IMR-90 (cell line): ENCODE results near the gene WASHC3.

Source experiments
- MAZ ChIP-seq: IDR thresholded peaks from 2 replicates; pipeline ENCODE4 v1.6.1; 2012; ENCODE audit warnings: low read depth, mild to moderate bottlenecking, low read length, improper control_type of control experiment, moderate library complexity, borderline replicate concordance
- POLR2A ChIP-seq: IDR thresholded peaks from 2 replicates; pipeline ENCODE4 v1.6.1; 2012; ENCODE audit warnings: mild to moderate bottlenecking, low read depth, low read length
- RFX5 ChIP-seq: IDR thresholded peaks from 2 replicates; pipeline ENCODE4 v1.8.0; 2012; ENCODE audit warnings: low read depth, mild to moderate bottlenecking, low read length, moderate library complexity
- TF ChIP-seq, protein P1 (sequence below): conservative IDR thresholded peaks from 2 replicates; pipeline ENCODE4 v1.5.1; 2012; ENCODE audit warnings: mild to moderate bottlenecking, low read depth, low read length, improper control_type of control experiment

DNA sequence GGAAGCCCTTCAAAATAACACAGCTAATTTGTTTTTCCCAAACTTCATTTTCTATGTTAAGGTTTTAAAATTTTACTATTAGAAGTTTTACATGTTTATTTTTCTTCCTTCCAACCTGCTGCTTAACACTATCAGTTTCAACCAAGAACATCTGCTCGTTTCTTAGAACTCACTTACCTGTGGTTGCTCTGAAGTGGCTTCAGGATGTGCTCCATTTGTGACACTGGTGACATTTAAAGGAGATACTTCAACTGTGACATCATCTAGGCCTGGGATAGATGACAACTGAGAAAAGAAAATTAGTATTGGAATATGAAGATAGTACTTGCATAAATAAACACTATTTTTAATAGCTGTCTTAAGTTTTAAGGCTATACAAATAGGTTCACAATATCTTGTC is 17.9 kb downstream of the WASHC3 start:
- TF ChIP-seq, protein P1, sequence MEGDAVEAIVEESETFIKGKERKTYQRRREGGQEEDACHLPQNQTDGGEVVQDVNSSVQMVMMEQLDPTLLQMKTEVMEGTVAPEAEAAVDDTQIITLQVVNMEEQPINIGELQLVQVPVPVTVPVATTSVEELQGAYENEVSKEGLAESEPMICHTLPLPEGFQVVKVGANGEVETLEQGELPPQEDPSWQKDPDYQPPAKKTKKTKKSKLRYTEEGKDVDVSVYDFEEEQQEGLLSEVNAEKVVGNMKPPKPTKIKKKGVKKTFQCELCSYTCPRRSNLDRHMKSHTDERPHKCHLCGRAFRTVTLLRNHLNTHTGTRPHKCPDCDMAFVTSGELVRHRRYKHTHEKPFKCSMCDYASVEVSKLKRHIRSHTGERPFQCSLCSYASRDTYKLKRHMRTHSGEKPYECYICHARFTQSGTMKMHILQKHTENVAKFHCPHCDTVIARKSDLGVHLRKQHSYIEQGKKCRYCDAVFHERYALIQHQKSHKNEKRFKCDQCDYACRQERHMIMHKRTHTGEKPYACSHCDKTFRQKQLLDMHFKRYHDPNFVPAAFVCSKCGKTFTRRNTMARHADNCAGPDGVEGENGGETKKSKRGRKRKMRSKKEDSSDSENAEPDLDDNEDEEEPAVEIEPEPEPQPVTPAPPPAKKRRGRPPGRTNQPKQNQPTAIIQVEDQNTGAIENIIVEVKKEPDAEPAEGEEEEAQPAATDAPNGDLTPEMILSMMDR: no peak
- TF ChIP-seq RFX5: no peak
- TF ChIP-seq POLR2A: no peak
- TF ChIP-seq MAZ: no peak
